Measurements from ENCODE around the gene FOXM1.
"Not testable (repeated sequence)": the region's sequence is repeated elsewhere in the genome, so short reads cannot be mapped to it uniquely, and the experiment has no call there.

The FOXM1 gene

GRCh38 chr12:2879853-2880252 lies 2.9 kb upstream of the FOXM1 start:
- DNase-seq (ENCODE audit: low spot score): no peak

GRCh38 chr12:2877953-2878732 lies 1.2 kb upstream of the FOXM1 start:
- peak; percentile 45 for DNase-seq (ENCODE audit: low spot score)

- DNase-seq (ENCODE audit: low spot score): peak; percentile 33
Measured at GRCh38 chr12:2876431-2877046, 435 bp downstream of the FOXM1 start.

- DNase-seq (ENCODE audit: low spot score): not testable (repeated sequence)
Measured at GRCh38 chr12:2868986-2869632, 7.9 kb downstream of the FOXM1 start.

- DNase-seq (ENCODE audit: low spot score): no peak
Measured at GRCh38 chr12:2864198-2864597, 12.8 kb downstream of the FOXM1 start.

GRCh38 chr12:2863402-2863801 lies 13.6 kb downstream of the FOXM1 start:
- DNase-seq (ENCODE audit: low spot score): not testable (repeated sequence)

- DNase-seq (ENCODE audit: low spot score): no peak
Measured at GRCh38 chr12:2862876-2863275, 14.1 kb downstream of the FOXM1 start.

- no peak for DNase-seq (ENCODE audit: low spot score)
Measured at GRCh38 chr12:2860170-2860569, 16.8 kb downstream of the FOXM1 start.

GRCh38 chr12:2858944-2859421 lies 18.0 kb downstream of the FOXM1 start:
- DNase-seq (ENCODE audit: low spot score): no peak

GRCh38 chr12:2858334-2858733 lies 18.6 kb downstream of the FOXM1 start:
- no peak for DNase-seq (ENCODE audit: low spot score)

- no peak for DNase-seq (ENCODE audit: low spot score)
Measured at GRCh38 chr12:2857576-2857975, 19.4 kb downstream of the FOXM1 start.

GRCh38 chr12:2857021-2857431 lies 19.9 kb downstream of the FOXM1 start, which contains the start of gene TEX52:
TSS of gene TEX52 (minus strand) at chr12:2857039. CDS start at chr12:2857026, 13 bp downstream.
- DNase-seq (ENCODE audit: low spot score): no peak

- no peak for DNase-seq (ENCODE audit: low spot score)
Measured at GRCh38 chr12:2856051-2856450, 20.9 kb downstream of the FOXM1 start.

GRCh38 chr12:2855546-2855945 lies 21.4 kb downstream of the FOXM1 start:
- DNase-seq (ENCODE audit: low spot score): no peak

- no peak for DNase-seq (ENCODE audit: low spot score)
Measured at GRCh38 chr12:2854669-2855453, 22.1 kb downstream of the FOXM1 start.

GRCh38 chr12:2853626-2854025 lies 23.3 kb downstream of the FOXM1 start:
- peak; percentile 95 for DNase-seq (ENCODE audit: low spot score)

GRCh38 chr12:2851931-2852330 lies 25.0 kb downstream of the FOXM1 start:
- no peak for DNase-seq (ENCODE audit: low spot score)

- DNase-seq (ENCODE audit: low spot score): no peak
Measured at GRCh38 chr12:2845280-2845679, 31.7 kb downstream of the FOXM1 start.

GRCh38 chr12:2844786-2845185 lies 32.2 kb downstream of the FOXM1 start:
- no peak for DNase-seq (ENCODE audit: low spot score)

- DNase-seq (ENCODE audit: low spot score): no peak
Measured at GRCh38 chr12:2842948-2843347, 34.0 kb downstream of the FOXM1 start.

- DNase-seq (ENCODE audit: low spot score): no peak
Measured at GRCh38 chr12:2841056-2841650, 35.8 kb downstream of the FOXM1 start.

- no peak for DNase-seq (ENCODE audit: low spot score)
Measured at GRCh38 chr12:2836574-2836973, 40.4 kb downstream of the FOXM1 start.
